Duodenal mucosa (tissue), 2 donors: ENCODE measurements around the gene SPOCK2.

Experiments used
- H3K27ac ChIP-seq: one replicate; pipeline ENCODE4 v1.7.0; 2013; ENCODE audit warnings: low read depth, low read length
- H3K27me3 ChIP-seq, 2 donors: one replicate each; pipeline ENCODE4 v1.7.0; 2013; ENCODE audit warnings: low read length in 2 of 2, control low read depth in 1 of 2; ENCODE audit not compliant: insufficient read depth in 2 of 2, control insufficient read depth in 1 of 2
- H3K36me3 ChIP-seq, 2 donors: one replicate each; pipeline ENCODE4 v1.7.0; 2013; ENCODE audit warnings: low read length in 2 of 2, control low read depth in 1 of 2; ENCODE audit not compliant: insufficient read depth in 2 of 2, control insufficient read depth in 1 of 2
- H3K4me1 ChIP-seq, 2 donors: one replicate each; pipeline ENCODE4 v1.7.0; 2013; ENCODE audit warnings: low read length in 2 of 2, control low read depth in 1 of 2; ENCODE audit not compliant: insufficient read depth in 2 of 2, control insufficient read depth in 1 of 2
- H3K4me3 ChIP-seq, 2 donors: one replicate each; pipeline ENCODE4 v1.7.0; 2013; ENCODE audit warnings: low read length in 2 of 2, low read depth in 1 of 2
- H3K9ac ChIP-seq, 2 donors: one replicate each; pipeline ENCODE4 v1.7.0; 2013; ENCODE audit warnings: low read length in 2 of 2, low read depth in 1 of 2
- H3K9me3 ChIP-seq, 2 donors: one replicate each; pipeline ENCODE4 v1.7.0; 2013; ENCODE audit warnings: low read length in 2 of 2, control low read depth in 1 of 2; ENCODE audit not compliant: control insufficient read depth in 1 of 2

The SPOCK2 gene

GRCh38 chr10:72090326-72090725 is 2.0 kb upstream of the SPOCK2 start:
- Histone ChIP-seq H3K27ac (no peak overlapping the region), H3K4me3 (no peak overlapping the region), H3K4me1 (peaks cover 11 to 20% of the 10 kb centered on the region in 2 donors), H3K27me3 (peaks cover 19 to 23% of the 10 kb centered on the region in 2 donors), H3K9ac (no peak overlapping the region), H3K9me3 (no peaks in the 10 kb centered on the region), H3K36me3 (no peaks in the 10 kb centered on the region)

- Histone ChIP-seq H3K4me3 (no peak overlapping the region), H3K4me1 (peaks cover 11 to 20% of the 10 kb centered on the region in 2 donors), H3K9ac (no peak overlapping the region), H3K9me3 (no peaks in the 10 kb centered on the region), H3K27me3 (peaks cover 19 to 23% of the 10 kb centered on the region in 2 donors), H3K36me3 (no peaks in the 10 kb centered on the region), H3K27ac (no peak overlapping the region)
Measured at GRCh38 chr10:72089618-72090017, 1.3 kb upstream of the SPOCK2 start.

DNA sequence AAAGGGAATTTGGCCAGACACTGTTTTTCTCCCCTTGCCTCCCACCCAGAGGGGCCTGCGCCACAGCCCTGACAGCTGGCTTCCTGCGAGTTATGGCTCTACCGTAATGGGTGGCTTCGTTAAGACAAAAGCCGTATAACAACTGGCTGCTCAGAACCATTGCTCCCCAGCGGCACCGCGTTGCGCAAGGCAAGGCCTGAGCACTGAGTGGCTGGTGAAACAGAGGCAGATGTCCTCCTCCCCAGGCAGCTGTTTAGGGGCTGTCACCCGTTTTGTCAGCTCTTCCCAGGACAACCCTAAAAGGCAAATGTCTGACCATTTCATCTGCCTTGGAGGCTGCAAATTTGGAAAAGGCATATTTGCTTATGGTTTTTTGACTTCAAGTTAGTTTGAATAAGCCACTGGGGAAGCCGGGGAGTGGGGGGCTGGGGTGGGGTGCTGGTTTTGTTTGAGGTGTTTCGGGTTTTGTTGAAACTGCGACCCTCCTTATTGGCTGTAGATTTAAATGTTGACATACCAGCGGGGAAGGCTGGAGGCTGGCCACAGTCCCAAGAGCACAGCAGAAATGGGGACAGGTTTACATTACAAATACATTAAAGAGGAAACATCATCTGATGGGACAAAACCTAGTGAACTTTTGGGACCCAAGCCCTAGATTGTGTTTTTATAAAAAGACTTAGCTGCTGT is 681 bp upstream of the SPOCK2 start:
- Histone ChIP-seq H3K27ac (no peak overlapping the region), H3K9ac (peak overlapping the region in 1 of 2 donors; percentile 42), H3K4me1 (peaks cover 11 to 20% of the 10 kb centered on the region in 2 donors), H3K27me3 (peaks cover 19 to 23% of the 10 kb centered on the region in 2 donors), H3K9me3 (no peaks in the 10 kb centered on the region), H3K36me3 (no peaks in the 10 kb centered on the region), H3K4me3 (peak overlapping the region in 1 of 2 donors; percentile 57)

DNA sequence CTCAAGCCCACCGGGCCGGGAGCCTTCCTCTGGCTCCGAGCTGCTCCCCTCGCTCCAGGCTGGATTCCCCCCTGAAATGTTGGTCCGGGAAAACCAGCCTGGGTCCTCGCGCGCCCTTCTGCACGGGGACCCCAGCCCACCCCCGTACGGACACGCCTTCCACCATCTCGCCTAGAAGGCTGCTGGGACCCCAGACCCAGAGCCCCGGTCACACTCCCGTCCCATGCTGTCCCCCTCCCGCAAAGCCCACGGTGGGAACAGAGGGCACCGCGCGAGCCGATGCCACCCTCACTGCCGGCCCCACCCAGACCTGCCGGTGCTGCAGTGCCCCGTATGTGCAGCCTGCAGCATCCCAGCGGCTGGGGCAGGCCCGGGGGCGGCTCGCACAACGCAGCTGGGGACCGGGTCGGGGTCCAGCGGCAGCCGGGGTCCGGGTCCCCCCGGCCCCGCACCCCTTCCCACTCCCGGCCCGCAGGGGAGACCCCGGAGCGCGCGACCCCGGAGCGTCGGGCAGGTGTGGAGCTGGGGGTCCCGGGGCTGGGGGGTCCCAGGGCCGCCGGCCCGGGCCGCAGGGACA is 871 bp downstream of the SPOCK2 start:
- no peaks in the 10 kb centered on the region for H3K36me3 ChIP-seq
- H3K27ac ChIP-seq = peak overlapping the region; percentile 10
- H3K4me1 ChIP-seq = peaks cover 11 to 20% of the 10 kb centered on the region in 2 donors
- peak overlapping the region in 1 of 2 donors; percentile 54 for H3K9ac ChIP-seq
- no peaks in the 10 kb centered on the region for H3K9me3 ChIP-seq
- peaks cover 19 to 23% of the 10 kb centered on the region in 2 donors for H3K27me3 ChIP-seq
- H3K4me3 ChIP-seq = peak overlapping the region; percentile 57 to 64

- Histone ChIP-seq H3K9me3 (no peaks in the 10 kb centered on the region), H3K4me1 (peaks cover 18 to 20% of the 10 kb centered on the region in 2 donors), H3K36me3 (no peaks in the 10 kb centered on the region), H3K27ac (no peak overlapping the region), H3K27me3 (peaks cover 19 to 23% of the 10 kb centered on the region in 2 donors), H3K4me3 (peak overlapping the region; percentile 57 to 64), H3K9ac (peak overlapping the region in 1 of 2 donors; percentile 54)
Measured at GRCh38 chr10:72086466-72087391, 1.6 kb downstream of the SPOCK2 start.

DNA sequence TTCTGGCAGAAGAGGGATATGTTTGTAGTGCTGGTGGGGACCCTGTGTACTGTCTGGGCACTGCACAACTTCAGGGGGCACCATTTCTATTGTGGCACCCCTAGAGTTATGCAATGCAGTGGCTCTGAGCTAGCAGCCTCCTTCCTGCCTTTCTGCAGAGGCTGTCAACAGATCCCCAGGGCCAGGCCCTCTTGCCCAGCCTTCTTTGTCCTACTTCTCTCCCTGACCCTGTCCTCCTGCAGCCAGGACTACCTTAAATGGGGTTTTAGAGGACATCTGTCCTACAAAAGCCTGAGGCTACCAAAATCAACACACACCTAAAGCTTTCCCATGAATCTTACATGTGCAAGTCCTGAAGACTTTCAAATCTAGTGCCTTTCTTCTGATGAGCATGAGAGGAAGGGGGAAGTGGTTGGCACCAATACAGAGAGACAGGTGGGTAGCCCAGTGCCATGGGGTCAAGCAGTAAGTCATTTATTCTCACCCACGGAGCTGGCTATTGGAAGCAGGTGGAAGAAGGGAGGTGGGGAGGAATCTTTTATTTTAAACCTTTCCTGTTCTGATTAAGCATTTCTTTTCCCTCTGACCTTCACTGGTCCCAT is 2.4 kb downstream of the SPOCK2 start:
- Histone ChIP-seq H3K36me3 (no peaks in the 10 kb centered on the region), H3K4me3 (no peak overlapping the region), H3K9me3 (no peaks in the 10 kb centered on the region), H3K27ac (no peak overlapping the region), H3K27me3 (peaks cover 19 to 23% of the 10 kb centered on the region in 2 donors), H3K9ac (peak overlapping the region in 1 of 2 donors; percentile 6), H3K4me1 (peaks cover 19 to 20% of the 10 kb centered on the region in 2 donors)

- Histone ChIP-seq H3K4me1 (peaks cover 19% of the 10 kb centered on the region in 2 donors), H3K36me3 (no peaks in the 10 kb centered on the region), H3K4me3 (no peak overlapping the region), H3K9me3 (no peaks in the 10 kb centered on the region), H3K27ac (no peak overlapping the region), H3K27me3 (peaks cover 19 to 23% of the 10 kb centered on the region in 2 donors), H3K9ac (no peak overlapping the region)
Measured at GRCh38 chr10:72085166-72085565, 3.2 kb downstream of the SPOCK2 start.

DNA sequence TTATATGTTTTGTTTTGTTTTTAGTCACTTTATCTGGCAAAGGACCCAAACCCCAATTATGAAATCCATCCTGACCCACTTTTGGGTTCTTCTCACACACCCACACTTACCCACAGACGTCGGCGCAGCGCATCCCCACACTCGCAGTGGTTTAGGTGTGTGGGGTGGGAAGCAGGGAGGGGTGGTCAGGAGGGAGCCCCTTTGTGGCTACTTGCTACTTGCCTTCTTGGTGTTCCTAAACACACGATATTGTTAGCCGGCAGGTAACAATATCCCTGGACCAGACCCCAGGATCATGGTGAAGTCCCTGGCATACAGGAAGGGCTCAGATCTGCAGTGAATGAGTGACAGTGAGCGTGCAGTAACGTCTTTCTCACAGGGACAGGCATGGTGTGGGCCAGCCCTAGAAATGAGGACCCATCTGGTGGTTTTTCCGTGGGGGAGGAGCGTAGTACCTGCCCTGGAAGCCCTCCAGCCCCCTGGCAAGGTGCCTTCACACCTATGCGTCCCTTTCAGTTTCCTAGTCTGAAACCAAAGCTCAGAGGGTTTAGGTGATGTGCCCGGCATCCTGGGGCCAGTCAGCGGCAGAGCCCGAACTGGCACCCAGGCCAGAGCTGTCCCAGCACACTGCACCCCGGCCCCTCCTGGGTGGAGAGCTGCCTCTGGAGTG is 4.4 kb downstream of the SPOCK2 start:
- Histone ChIP-seq H3K9me3 (no peaks in the 10 kb centered on the region), H3K4me3 (no peak overlapping the region), H3K27ac (no peak overlapping the region), H3K36me3 (no peaks in the 10 kb centered on the region), H3K9ac (no peak overlapping the region), H3K4me1 (peaks cover 10 to 17% of the 10 kb centered on the region in 2 donors), H3K27me3 (peaks cover 18 to 21% of the 10 kb centered on the region in 2 donors)
